Fibroblast of lung (primary cell): ENCODE data around the gene IMMP2L. TPM values are rescaled to one million over a fixed set of nuclear protein-coding genes. Genes with fewer than 3 reads are reported as not detected.

Experiments used
- DNase-seq, 2 donors: peaks; one replicate each; pipeline versions ENCODE4 v3.0.0 to v3.0.0-alpha.2; 2010; ENCODE audit warnings: low read depth in 2 of 2
- H2AFZ ChIP-seq: 2 replicates; pipeline ENCODE4 v1.5.1; 2012; ENCODE audit warnings: low read length, control low read depth, inconsistent platforms
- H3K27ac ChIP-seq: 2 replicates; pipeline ENCODE4 v1.5.1; 2011; ENCODE audit warnings: low read length, control low read depth; ENCODE audit not compliant: insufficient read depth
- H3K27me3 ChIP-seq: 2 replicates; pipeline ENCODE4 v1.5.1; 2011; ENCODE audit warnings: mild to moderate bottlenecking, low read length; ENCODE audit not compliant: control insufficient read depth, insufficient read depth
- H3K36me3 ChIP-seq: 2 replicates; pipeline ENCODE4 v1.5.1; 2011; ENCODE audit warnings: low read length; ENCODE audit not compliant: control insufficient read depth, insufficient read depth
- H3K4me1 ChIP-seq: 2 replicates; pipeline ENCODE4 v1.5.1; 2011; ENCODE audit warnings: low read length; ENCODE audit not compliant: control insufficient read depth, insufficient read depth; ENCODE audit errors: extremely low read depth
- H3K4me2 ChIP-seq: 2 replicates; pipeline ENCODE4 v1.5.1; 2011; ENCODE audit warnings: low read length, control low read depth; ENCODE audit not compliant: insufficient read depth; ENCODE audit errors: extremely low read depth
- H3K4me3 ChIP-seq, 4 experiments: fragments of 200-600 bp in 1 of 4; sonication (generic) in 1 of 4; replicated peaks in 1 of 4; 2 replicates each; pipeline ENCODE4 v1.5.1; 2011 to 2016; ENCODE audit warnings: low read length in 4 of 4, low read depth in 3 of 4, mild to moderate bottlenecking in 3 of 4, control low read depth in 2 of 4, inconsistent platforms in 1 of 4, mixed read lengths in 1 of 4; ENCODE audit not compliant: insufficient read depth in 1 of 4; ENCODE audit errors: control extremely low read depth in 1 of 4
- H3K79me2 ChIP-seq: 2 replicates; pipeline ENCODE4 v1.5.1; 2012; ENCODE audit warnings: mild to moderate bottlenecking, low read length, inconsistent platforms; ENCODE audit not compliant: control insufficient read depth, insufficient read depth
- H3K9ac ChIP-seq: 2 replicates; pipeline ENCODE4 v1.5.1; 2011; ENCODE audit warnings: mild to moderate bottlenecking, low read length, control low read depth; ENCODE audit not compliant: insufficient read depth
- H3K9me3 ChIP-seq: 2 replicates; pipeline ENCODE4 v1.5.1; 2012; ENCODE audit warnings: low read depth, low read length; ENCODE audit not compliant: control insufficient read depth, insufficient read depth
- H4K20me1 ChIP-seq: 2 replicates; pipeline ENCODE4 v1.5.1; 2011; ENCODE audit warnings: low read length; ENCODE audit not compliant: control insufficient read depth, insufficient read depth; ENCODE audit errors: extremely low read depth
- EZH2 ChIP-seq: IDR thresholded peaks from 2 replicates; pipeline ENCODE4 v1.5.1; 2012; ENCODE audit warnings: low read length, control low read depth, mild to moderate bottlenecking; ENCODE audit errors: missing control alignments
- polyA plus RNA-seq, 2 donors: library from polyadenylated mRNA; depleted of rRNA in 1 of 2; stranded (reverse) in 1 of 2; unstranded in 1 of 2; fragments of >200 nt; gene quantifications; 2 replicates each; pipeline ENCODE4 v1.2.1, GENCODE V29; 2011 to 2012; ENCODE audit warnings: missing spikeins in 1 of 2
- total RNA-seq: library from RNA; depleted of rRNA; stranded (reverse); fragments of >200 nt; gene quantifications from 2 replicates; pipeline ENCODE4 v1.2.1, GENCODE V29; 2014
- TF ChIP-seq, protein P1 (sequence below), 2 donors: IDR thresholded peaks in 1 of 2; conservative IDR thresholded peaks in 1 of 2; 1 replicate in 1 of 2; 2 replicates in 1 of 2; pipeline ENCODE4 v1.5.1; 2011 to 2012; ENCODE audit warnings: low read length in 2 of 2, control low read depth in 1 of 2, inconsistent platforms in 1 of 2, low read depth in 1 of 2, mild to moderate bottlenecking in 1 of 2

Gene IMMP2L
- total and polyA plus RNA-seq, 2 donors (not counting 1 experiment from before 2014, with no cell fraction given): 6.9 to 14.4 TPM

DNA sequence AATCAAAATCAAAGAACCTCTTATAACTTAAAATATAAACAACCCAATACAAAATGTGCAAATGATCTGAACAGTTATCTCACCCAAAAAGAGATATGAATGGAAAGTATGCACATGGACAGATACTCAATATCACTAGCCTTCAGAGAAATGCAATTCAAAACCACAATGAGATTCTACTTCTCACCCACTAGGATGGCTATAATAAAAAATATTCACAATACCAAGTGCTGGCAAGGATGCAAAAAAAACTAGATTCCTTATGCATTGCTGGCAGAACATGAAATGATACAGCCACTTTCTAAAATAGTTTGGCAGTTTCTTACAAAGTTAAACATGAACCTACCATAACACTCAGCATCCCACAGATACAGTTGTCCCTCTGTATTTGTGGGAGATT is 601.5 kb downstream of the IMMP2L start:
- Histone ChIP-seq H3K4me1 (no peaks in the 10 kb centered on the region), H3K4me3 (no peak overlapping the region), H4K20me1 (no peaks in the 10 kb centered on the region), H2AFZ (no peak overlapping the region), H3K27ac (no peak overlapping the region), H3K4me2 (no peak overlapping the region), H3K9ac (no peak overlapping the region), H3K36me3 (no peaks in the 10 kb centered on the region), H3K9me3 (no peaks in the 10 kb centered on the region), H3K79me2 (no peaks in the 10 kb centered on the region), H3K27me3 (no peaks in the 10 kb centered on the region)
- no peak for TF ChIP-seq EZH2
- TF ChIP-seq, protein P1, sequence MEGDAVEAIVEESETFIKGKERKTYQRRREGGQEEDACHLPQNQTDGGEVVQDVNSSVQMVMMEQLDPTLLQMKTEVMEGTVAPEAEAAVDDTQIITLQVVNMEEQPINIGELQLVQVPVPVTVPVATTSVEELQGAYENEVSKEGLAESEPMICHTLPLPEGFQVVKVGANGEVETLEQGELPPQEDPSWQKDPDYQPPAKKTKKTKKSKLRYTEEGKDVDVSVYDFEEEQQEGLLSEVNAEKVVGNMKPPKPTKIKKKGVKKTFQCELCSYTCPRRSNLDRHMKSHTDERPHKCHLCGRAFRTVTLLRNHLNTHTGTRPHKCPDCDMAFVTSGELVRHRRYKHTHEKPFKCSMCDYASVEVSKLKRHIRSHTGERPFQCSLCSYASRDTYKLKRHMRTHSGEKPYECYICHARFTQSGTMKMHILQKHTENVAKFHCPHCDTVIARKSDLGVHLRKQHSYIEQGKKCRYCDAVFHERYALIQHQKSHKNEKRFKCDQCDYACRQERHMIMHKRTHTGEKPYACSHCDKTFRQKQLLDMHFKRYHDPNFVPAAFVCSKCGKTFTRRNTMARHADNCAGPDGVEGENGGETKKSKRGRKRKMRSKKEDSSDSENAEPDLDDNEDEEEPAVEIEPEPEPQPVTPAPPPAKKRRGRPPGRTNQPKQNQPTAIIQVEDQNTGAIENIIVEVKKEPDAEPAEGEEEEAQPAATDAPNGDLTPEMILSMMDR (conservative IDR thresholded peaks at IDR 0.05 in 1 of 2, IDR thresholded peaks at IDR 0.05 in 1 of 2; ENCODE audit: low read depth in 1 of 2, low read length in 2 of 2): no peak
- peak in 1 of 2 donors; percentile 65 for DNase-seq

DNA sequence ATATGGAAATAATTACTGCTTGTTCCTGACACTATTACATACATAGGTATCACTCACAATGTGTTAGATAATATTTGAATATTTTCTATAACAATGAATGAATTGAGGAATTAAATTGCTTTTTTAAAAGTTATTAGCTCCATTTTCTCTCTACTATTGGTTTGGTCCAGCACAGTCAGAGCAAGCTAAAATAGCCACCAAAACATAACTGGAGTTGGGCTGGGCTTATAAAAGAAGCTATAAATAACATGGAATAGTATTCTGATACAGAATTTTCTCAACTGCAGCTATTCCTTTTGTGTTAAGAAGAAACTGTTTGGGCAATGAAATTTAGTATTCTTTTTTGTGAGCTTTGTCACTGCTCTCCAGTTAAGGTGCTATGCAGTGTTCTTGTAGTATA is 614.0 kb downstream of the IMMP2L start:
- Histone ChIP-seq H3K4me3 (no peak overlapping the region), H3K27me3 (no peaks in the 10 kb centered on the region), H3K9ac (no peak overlapping the region), H4K20me1 (no peaks in the 10 kb centered on the region), H3K4me2 (no peak overlapping the region), H3K4me1 (peaks cover 2% of the 10 kb centered on the region), H3K79me2 (no peaks in the 10 kb centered on the region), H3K9me3 (no peaks in the 10 kb centered on the region), H3K36me3 (no peaks in the 10 kb centered on the region), H2AFZ (no peak overlapping the region), H3K27ac (no peak overlapping the region)
- TF ChIP-seq, protein P1 (conservative IDR thresholded peaks at IDR 0.05 in 1 of 2, IDR thresholded peaks at IDR 0.05 in 1 of 2; ENCODE audit: low read depth in 1 of 2, low read length in 2 of 2): no peak
- no peak for TF ChIP-seq EZH2
- no peak for DNase-seq

DNA sequence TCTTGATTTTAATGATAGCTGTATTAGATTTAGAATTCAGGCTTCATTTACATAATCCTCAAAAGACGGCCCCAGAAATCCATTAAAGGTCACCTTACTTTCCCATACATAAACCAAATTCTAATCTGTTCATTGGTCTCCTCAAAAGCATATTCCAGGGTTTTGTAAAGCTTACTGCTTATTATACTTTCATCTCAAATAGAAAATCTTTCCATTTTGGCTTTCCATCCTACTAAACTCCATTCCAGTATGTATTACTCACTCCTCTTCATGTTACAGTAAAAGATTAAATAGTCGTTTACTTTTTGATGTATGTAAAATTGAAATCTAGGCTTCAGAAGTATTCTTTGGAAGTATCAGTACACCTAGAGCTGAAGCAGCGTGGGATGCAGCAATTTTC is 614.9 kb downstream of the IMMP2L start:
- no peak overlapping the region for H2AFZ ChIP-seq
- peak in 1 of 2 donors; percentile 14 for DNase-seq
- no peak overlapping the region for H3K4me2 ChIP-seq
- H3K4me1 ChIP-seq: peaks cover 2% of the 10 kb centered on the region
- no peaks in the 10 kb centered on the region for H3K27me3 ChIP-seq
- no peaks in the 10 kb centered on the region for H3K79me2 ChIP-seq
- H3K36me3 ChIP-seq: no peaks in the 10 kb centered on the region
- H4K20me1 ChIP-seq: no peaks in the 10 kb centered on the region
- H3K9ac ChIP-seq: no peak overlapping the region
- TF ChIP-seq, protein P1 (conservative IDR thresholded peaks at IDR 0.05 in 1 of 2, IDR thresholded peaks at IDR 0.05 in 1 of 2; ENCODE audit: low read depth in 1 of 2, low read length in 2 of 2): no peak
- H3K4me3 ChIP-seq: no peak overlapping the region
- H3K9me3 ChIP-seq: no peaks in the 10 kb centered on the region
- no peak overlapping the region for H3K27ac ChIP-seq
